Small intestine (tissue), 4 donors: ENCODE measurements around the gene MAU2. TPM values are rescaled to one million over a fixed set of nuclear protein-coding genes. Genes with fewer than 3 reads are reported as not detected.

Experiments used
- polyA plus RNA-seq, 4 donors: library from polyadenylated mRNA; stranded (reverse) in 3 of 4; unstranded in 1 of 4; fragments of 200-250 nt in 3 of 4; fragments of 120-200 nt in 1 of 4; gene quantifications; one replicate each; pipeline versions ENCODE4 v1.2.1 to v1.2.3, GENCODE V29; 2013
- donor health status: healthy with polysubstance abuse.
- donor health status: Bipolar disorder and iron deficiency.
- donor health status: healthy.

Gene MAU2
- polyA plus RNA-seq, 4 donors, result 11.6 to 51.3 (median 18.6) TPM

Other genes with a start within 250 kb of the MAU2 start
- gene TMEM161A, start 182.4 kb upstream of the MAU2 start, polyA plus RNA-seq, result 10 to 100 TPM in 2 of 4 donors, 1 to 10 TPM in 2; 8.1 to 31.4 (median 18.1) TPM
- gene MEF2B, start 150.6 kb upstream of the MAU2 start, polyA plus RNA-seq, result 1 to 10 TPM in 3 of 4 donors, under 1 TPM in 1; 0.74 to 3.2 (median 2.0) TPM
- 10 to 100 TPM; 15.1 to 24.7 (median 18.4) TPM for gene BORCS8, start 128.7 kb upstream of the MAU2 start, polyA plus RNA-seq
- 100 to 1,000 TPM in 2 of 4 donors, 10 to 100 TPM in 2; 59.7 to 149 (median 104) TPM for gene RFXANK, start 128.6 kb upstream of the MAU2 start, polyA plus RNA-seq
- gene NR2C2AP, start 117.4 kb upstream of the MAU2 start, polyA plus RNA-seq, result 10 to 100 TPM in 3 of 4 donors, 1 to 10 TPM in 1; 8.1 to 22.9 (median 15.9) TPM
- gene NCAN, start 108.9 kb upstream of the MAU2 start, polyA plus RNA-seq, result under 1 TPM in 3 of 4 donors, not detected in 1; 0.03 to 0.27 (median 0.16) TPM
- gene TM6SF2, start 47.5 kb upstream of the MAU2 start, polyA plus RNA-seq, result 100 to 1,000 TPM in 2 of 4 donors, 10 to 100 TPM in 2; 53.6 to 477 (median 106) TPM
- gene SUGP1, start 320 bp upstream of the MAU2 start, polyA plus RNA-seq, result 10 to 100 TPM; 32.9 to 66.4 (median 43.0) TPM
- 10 to 100 TPM; 25.9 to 49.1 (median 33.0) TPM for gene GATAD2A, start 84.8 kb downstream of the MAU2 start, polyA plus RNA-seq
- 1 to 10 TPM; 1.6 to 3.4 (median 1.9) TPM for gene TSSK6, start 194.7 kb downstream of the MAU2 start, polyA plus RNA-seq
- 100 to 1,000 TPM; 203 to 344 (median 339) TPM for gene NDUFA13, start 195.4 kb downstream of the MAU2 start, polyA plus RNA-seq
- 10 to 100 TPM in 3 of 4 donors, 1 to 10 TPM in 1; 6.7 to 44.1 (median 17.5) TPM for gene YJEFN3, start 208.1 kb downstream of the MAU2 start, polyA plus RNA-seq
- gene CILP2, start 217.4 kb downstream of the MAU2 start, polyA plus RNA-seq, result under 1 TPM in 2 of 4 donors, not detected in 2; 0.09 to 0.13 TPM